Ovary (tissue), 9 donors: ENCODE results near the gene KLC3. TPM values are rescaled to one million over a fixed set of nuclear protein-coding genes. Genes with fewer than 3 reads are reported as not detected.
"Not testable (repeated sequence)": the region's sequence is repeated elsewhere in the genome, so short reads cannot be mapped to it uniquely, and the experiment has no call there.

Experiments
- DNase-seq, 5 donors: peaks; one replicate each; pipeline ENCODE4 v3.0.0-alpha.2; 2019 to 2020
- H3K27ac ChIP-seq, 2 donors: fragments of 200-600 bp; one replicate each; pipeline versions ENCODE4 v1.5.1 to v1.8.0; 2019 to 2022
- H3K27me3 ChIP-seq: fragments of 200-600 bp; one replicate; pipeline ENCODE4 v1.8.0; 2022
- H3K36me3 ChIP-seq: fragments of 200-600 bp; sonication (generic); one replicate; pipeline ENCODE4 v1.5.1; 2019
- H3K4me1 ChIP-seq: one replicate; pipeline ENCODE4 v1.8.1; 2013; ENCODE audit warnings: mild to moderate bottlenecking, moderate library complexity; ENCODE audit not compliant: insufficient read depth
- H3K4me3 ChIP-seq: fragments of 200-600 bp; sonication (generic); one replicate; pipeline ENCODE4 v1.5.1; 2017
- H3K9me3 ChIP-seq, 2 donors: fragments of 200-600 bp in 1 of 2; sonication (generic) in 1 of 2; one replicate each; pipeline versions ENCODE4 v1.5.1 to v1.8.1; 2013 to 2019; ENCODE audit warnings: mild to moderate bottlenecking in 1 of 2, moderate library complexity in 1 of 2
- CTCF ChIP-seq, 3 donors: fragments of 450-650 bp in 2 of 3; fragments of 200-600 bp in 1 of 3; IDR thresholded peaks; one replicate each; pipeline versions ENCODE4 v1.5.1 to v1.8.0; 2016 to 2022; ENCODE audit warnings: antibody characterized with exemption in 3 of 3, mild to moderate bottlenecking in 1 of 3
- EP300 ChIP-seq: sonication (generic); formaldehyde crosslinking; IDR thresholded peaks from one replicate; pipeline ENCODE4 v1.6.1; 2017; ENCODE audit warnings: antibody characterized with exemption
- POLR2A ChIP-seq: fragments of 450-650 bp; IDR thresholded peaks from one replicate; pipeline ENCODE4 v1.6.1; 2017; ENCODE audit warnings: antibody characterized with exemption, mild to moderate bottlenecking, moderate library complexity
- WGBS, 3 donors: extraction: QIAGEN DNeasy Blood & Tissue Kit in 1 of 3; methylation state at CpG; one replicate each; pipeline versions ENCODE4 v1.1.5 to v1.1.7; 2013 to 2017; 5-methylcytosine and 5-hydroxymethylcytosine counted together
- intact Hi-C, 4 donors: fragments of 100-400 bp; cut with DNase I; formaldehyde crosslinking; loops; one replicate each; pipeline versions ENCODE4 v1.11.0 to v1.15.1; 2022 to 2023
- polyA plus RNA-seq, 2 donors: library from polyadenylated mRNA; stranded (reverse); fragments of 200-250 nt in 1 of 2; fragments of 350-450 nt in 1 of 2; fragmentation: Illumina TruSeq in 1 of 2; extraction: RNeasy Lipid Tissue Mini Kit (QIAGEN cat#74804) in 1 of 2; gene quantifications; one replicate each; pipeline ENCODE4 v1.2.3, GENCODE V29; 2013 to 2014
- total RNA-seq, 7 donors: library from RNA; depleted of rRNA in 2 of 7; stranded (reverse); fragments of >200 nt in 2 of 7; fragmentation: NEBNext Ultra II Directional in 3 of 7; extraction: Animal tissue kit (Norgen Biotek cat#: 25700) in 3 of 7; gene quantifications; one replicate each; pipeline versions ENCODE4 v1.1.0 to v1.2.4, GENCODE V29; 2016 to 2023
- donor health status: DM: no; HTN: no; CAD: no; lungs with moderate emphysema.
- donor health status: DM: no; HTN: no; CAD: no.
- donor health status: Bipolar disorder and iron deficiency.
- donor health status: DM: yes; HTN: yes; CAD: no.
- donor health status: DM: no; HTN: no; CAD: no.
- donor health status: DM: yes; HTN: yes; CAD: no.

KLC3 gene
- total and polyA plus RNA-seq, 9 donors: 0.30 to 7.1 (median 0.36) TPM; not detected in 5

GRCh38 chr19:45305421-45305820 lies 35.1 kb upstream of the KLC3 start:
- intact Hi-C loops: no loop called here
- Histone ChIP-seq H3K9me3 (no peaks in the 10 kb centered on the region), H3K4me3 (no peak overlapping the region), H3K36me3 (no peaks in the 10 kb centered on the region), H3K4me1 (no peaks in the 10 kb centered on the region), H3K27ac (no peak overlapping the region), H3K27me3 (no peaks in the 10 kb centered on the region)
- WGBS, 3 donors: 6 to 16% (median 9%) methylated on average over 5 of the region's 5 CpGs
- TF ChIP-seq EP300: no peak
- no peak for TF ChIP-seq POLR2A
- TF ChIP-seq CTCF (IDR thresholded peaks at IDR 0.05): no peak
- DNase-seq: no peak

- Histone ChIP-seq H3K36me3 (no peaks in the 10 kb centered on the region), H3K4me3 (no peak overlapping the region), H3K27ac (no peak overlapping the region), H3K4me1 (no peaks in the 10 kb centered on the region), H3K27me3 (no peaks in the 10 kb centered on the region), H3K9me3 (no peaks in the 10 kb centered on the region)
- intact Hi-C loops: no loop called here
- WGBS, 3 donors: 23 to 38% (median 27%) methylated on average over 9 of the region's 9 CpGs
- TF ChIP-seq CTCF (IDR thresholded peaks at IDR 0.05): no peak
- no peak for TF ChIP-seq POLR2A
- no peak for TF ChIP-seq EP300
- no peak for DNase-seq
Observed at GRCh38 chr19:45306040-45306439, 34.5 kb upstream of the KLC3 start.

GRCh38 chr19:45306518-45307027 lies 34.0 kb upstream of the KLC3 start:
- DNase-seq: peak in 1 of 5 donors; percentile 36
- TF ChIP-seq EP300: no peak
- TF ChIP-seq POLR2A: no peak
- no peaks in the 10 kb centered on the region for H3K4me1 ChIP-seq
- intact Hi-C loops: no loop called here
- WGBS, 3 donors: 57 to 63% (median 63%) methylated on average over 18 of the region's 18 CpGs
- no peak overlapping the region for H3K4me3 ChIP-seq
- H3K27me3 ChIP-seq: no peaks in the 10 kb centered on the region
- no peaks in the 10 kb centered on the region for H3K36me3 ChIP-seq
- no peaks in the 10 kb centered on the region for H3K9me3 ChIP-seq
- no peak overlapping the region for H3K27ac ChIP-seq

- WGBS, 3 donors: 82 to 87% (median 85%) methylated on average over 19 of the region's 19 CpGs
- TF ChIP-seq POLR2A (no peak), CTCF (IDR thresholded peaks at IDR 0.05) (no peak), EP300 (no peak)
Observed at GRCh38 chr19:45307361-45307760, 33.2 kb upstream of the KLC3 start.

GRCh38 chr19:45309322-45309721 lies 31.2 kb upstream of the KLC3 start:
- H3K4me3 ChIP-seq, H3K36me3 ChIP-seq, DNase-seq, H3K9me3 ChIP-seq, H3K27ac ChIP-seq, H3K4me1 ChIP-seq, H3K27me3 ChIP-seq, intact Hi-C loops: not testable (repeated sequence)
- 89 to 95% (median 94%) methylated on average over 8 of the region's 8 CpGs for WGBS, 3 donors

More at GRCh38 chr19:45307361-45307760, 33.2 kb upstream of the KLC3 start:
- H3K27me3 ChIP-seq: no peaks in the 10 kb centered on the region
- H3K9me3 ChIP-seq: no peaks in the 10 kb centered on the region
- DNase-seq: no peak
- H3K27ac ChIP-seq: no peak overlapping the region
- H3K36me3 ChIP-seq: no peaks in the 10 kb centered on the region
- intact Hi-C loops: no loop called here
- no peak overlapping the region for H3K4me3 ChIP-seq
- H3K4me1 ChIP-seq: no peaks in the 10 kb centered on the region
